MM.1S (cell line): ENCODE data around the gene CCN5.

Experiments
- DNase-seq: peaks from one replicate; pipeline ENCODE4 v3.0.0-alpha.2; 2015
- H2AFZ ChIP-seq: fragments of 300-600 bp; sonication (generic); 2 replicates; pipeline ENCODE4 v1.6.0; 2016; ENCODE audit warnings: antibody characterized with exemption, low read length
- H3F3A ChIP-seq: fragments of 300-600 bp; sonication (generic); 2 replicates; pipeline ENCODE4 v1.6.1; 2016; ENCODE audit warnings: mild to moderate bottlenecking, antibody characterized with exemption, low read length, moderate library complexity, mixed read lengths; ENCODE audit not compliant: insufficient read depth
- H3K27ac ChIP-seq: fragments of 300-600 bp; sonication (generic); 2 replicates; pipeline ENCODE4 v1.5.1; 2016; ENCODE audit warnings: mild to moderate bottlenecking, low read length
- H3K27me3 ChIP-seq: fragments of 300-600 bp; sonication (generic); replicated peaks from 2 replicates; pipeline ENCODE4 v1.6.0; 2016; ENCODE audit warnings: low read length; ENCODE audit not compliant: insufficient read depth
- H3K36me3 ChIP-seq: fragments of 300-600 bp; sonication (generic); replicated peaks from 2 replicates; pipeline ENCODE4 v1.6.1; 2016; ENCODE audit warnings: mild to moderate bottlenecking, low read length, mixed read lengths; ENCODE audit not compliant: insufficient read depth
- H3K4me1 ChIP-seq: fragments of 300-600 bp; sonication (generic); 2 replicates; pipeline ENCODE4 v1.6.1; 2016; ENCODE audit warnings: low read length, mixed read lengths
- H3K4me2 ChIP-seq: fragments of 300-600 bp; sonication (generic); 2 replicates; pipeline ENCODE4 v1.6.0; 2016; ENCODE audit warnings: low read depth, low read length
- H3K4me3 ChIP-seq: fragments of 300-600 bp; sonication (generic); 2 replicates; pipeline ENCODE4 v1.5.1; 2016; ENCODE audit warnings: low read length, mixed read lengths
- H3K79me2 ChIP-seq: fragments of 300-600 bp; sonication (generic); 2 replicates; pipeline ENCODE4 v1.6.1; 2016; ENCODE audit warnings: mixed run types, low read length, mixed read lengths
- H3K9ac ChIP-seq: fragments of 300-600 bp; sonication (generic); 2 replicates; pipeline ENCODE4 v1.6.1; 2016; ENCODE audit warnings: low read length, mixed read lengths
- H3K9me2 ChIP-seq: fragments of 300-600 bp; sonication (generic); replicated peaks from 2 replicates; pipeline ENCODE4 v1.6.1; 2016; ENCODE audit warnings: mild to moderate bottlenecking, low read length, mixed read lengths; ENCODE audit not compliant: insufficient read depth
- H3K9me3 ChIP-seq: fragments of 300-600 bp; sonication (generic); replicated peaks from 2 replicates; pipeline ENCODE4 v1.6.1; 2016; ENCODE audit warnings: mild to moderate bottlenecking, low read length, mixed read lengths; ENCODE audit not compliant: insufficient read depth
- H4K20me1 ChIP-seq: fragments of 300-600 bp; sonication (generic); 2 replicates; pipeline ENCODE4 v1.6.1; 2016; ENCODE audit warnings: mild to moderate bottlenecking, low read length, moderate library complexity, mixed read lengths; ENCODE audit not compliant: insufficient read depth
- CTCF ChIP-seq: fragments of 300-600 bp; sonication (generic); IDR thresholded peaks from 2 replicates; pipeline ENCODE4 v1.5.1; 2016; ENCODE audit warnings: antibody characterized with exemption, low read length, mixed read lengths
- EZH2 ChIP-seq: fragments of 300-600 bp; sonication (generic); optimal IDR thresholded peaks from 2 replicates; pipeline ENCODE3; 2017; ENCODE audit warnings: low read depth, mild to moderate bottlenecking, antibody characterized with exemption, low read length, mixed read lengths
- EZH2phosphoT487 ChIP-seq: fragments of 300-600 bp; sonication (generic); IDR thresholded peaks from 2 replicates; pipeline ENCODE4 v1.6.1; 2018; ENCODE audit warnings: antibody characterized with exemption, low read length

The CCN5 gene

GRCh38 chr20:44694159-44694558 lies 21.0 kb upstream of the CCN5 start:
- no peak overlapping the region for H2AFZ ChIP-seq
- peaks cover 5% of the 10 kb centered on the region; the same call in 1 of the 2 replicates for H3K4me1 ChIP-seq
- no peaks in the 10 kb centered on the region for H3K9me2 ChIP-seq
- H3K9me3 ChIP-seq: no peaks in the 10 kb centered on the region
- no peak for DNase-seq
- no peaks in the 10 kb centered on the region for H3K79me2 ChIP-seq
- no peaks in the 10 kb centered on the region for H3K36me3 ChIP-seq
- H4K20me1 ChIP-seq: no peaks in the 10 kb centered on the region
- TF ChIP-seq EZH2 (no peak), CTCF (no peak), EZH2phosphoT487 (no peak)
- peaks cover 9% of the 10 kb centered on the region for H3F3A ChIP-seq
- no peak overlapping the region for H3K9ac ChIP-seq
- H3K4me2 ChIP-seq: no peak overlapping the region
- peaks cover 93% of the 10 kb centered on the region for H3K27me3 ChIP-seq
- H3K27ac ChIP-seq: no peak overlapping the region
- no peak overlapping the region for H3K4me3 ChIP-seq

DNA sequence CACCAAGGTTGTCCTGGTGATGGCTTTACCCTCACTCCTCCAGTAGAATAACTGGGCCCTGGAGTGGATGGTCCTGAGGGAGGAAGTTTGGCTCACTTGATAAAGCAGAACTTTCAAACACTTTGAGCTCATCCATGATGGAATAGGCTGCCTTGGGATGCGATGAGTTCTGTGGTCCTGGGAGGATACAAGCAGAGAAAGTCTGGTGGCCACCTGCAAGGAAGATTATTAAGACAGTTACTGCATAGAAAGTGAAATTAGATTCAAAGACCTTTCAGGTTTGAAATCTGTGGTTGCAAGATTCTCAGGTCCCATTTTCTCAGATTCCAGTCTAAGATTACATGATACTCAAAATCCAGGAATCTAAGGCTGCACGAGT lies 19.9 kb upstream of the CCN5 start:
- H3K9ac ChIP-seq: no peak overlapping the region
- H3K9me2 ChIP-seq: no peaks in the 10 kb centered on the region
- H3F3A ChIP-seq: peaks cover 9% of the 10 kb centered on the region
- TF ChIP-seq CTCF: no peak
- no peak overlapping the region for H3K4me2 ChIP-seq
- no peaks in the 10 kb centered on the region for H3K79me2 ChIP-seq
- H4K20me1 ChIP-seq: no peaks in the 10 kb centered on the region
- no peak overlapping the region for H2AFZ ChIP-seq
- no peak overlapping the region for H3K4me3 ChIP-seq
- peaks cover 91% of the 10 kb centered on the region for H3K27me3 ChIP-seq
- H3K36me3 ChIP-seq: no peaks in the 10 kb centered on the region
- H3K4me1 ChIP-seq: peaks cover 5% of the 10 kb centered on the region; the same call in 1 of the 2 replicates
- peak; percentile 27 for DNase-seq
- no peaks in the 10 kb centered on the region for H3K9me3 ChIP-seq
- H3K27ac ChIP-seq: no peak overlapping the region

DNA sequence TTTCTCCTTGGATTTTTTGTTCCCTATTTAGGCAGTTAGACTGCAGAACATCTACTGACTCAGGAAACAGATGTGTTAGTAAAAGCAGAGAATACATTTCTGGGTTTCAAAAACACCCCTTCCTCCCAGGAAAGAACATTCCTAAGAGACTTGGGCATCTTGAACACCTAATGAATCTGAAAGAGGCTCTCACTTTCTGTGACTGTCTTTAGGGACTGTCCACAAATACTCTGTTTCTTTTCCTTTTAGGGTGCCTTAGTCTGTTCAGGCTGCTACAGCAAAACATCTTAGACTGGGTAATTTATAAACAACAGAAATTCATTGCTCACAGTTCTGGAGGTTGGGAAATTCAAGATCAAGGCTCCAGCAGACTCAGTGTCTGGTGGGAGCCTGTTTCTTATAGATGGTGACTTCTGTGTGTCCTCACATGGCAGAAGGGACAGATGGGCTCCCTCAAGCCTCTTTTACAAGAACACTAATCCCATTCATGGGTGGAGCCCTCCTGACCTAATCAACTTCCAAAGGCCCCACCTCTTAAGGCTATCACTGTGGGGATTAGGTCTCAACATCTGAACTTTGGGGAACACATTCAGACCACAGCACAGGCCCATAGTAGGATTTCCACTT lies 19.4 kb upstream of the CCN5 start:
- H3K4me1 ChIP-seq: peaks cover 5% of the 10 kb centered on the region; the same call in 1 of the 2 replicates
- H3K27me3 ChIP-seq: peaks cover 94% of the 10 kb centered on the region
- no peaks in the 10 kb centered on the region for H3K9me3 ChIP-seq
- no peaks in the 10 kb centered on the region for H3K36me3 ChIP-seq
- H3K27ac ChIP-seq: no peak overlapping the region
- TF ChIP-seq EZH2phosphoT487 (no peak), CTCF (no peak), EZH2 (no peak)
- DNase-seq: no peak
- no peak overlapping the region for H2AFZ ChIP-seq
- no peaks in the 10 kb centered on the region for H3K79me2 ChIP-seq
- H3K9me2 ChIP-seq: no peaks in the 10 kb centered on the region
- H4K20me1 ChIP-seq: no peaks in the 10 kb centered on the region
- H3K9ac ChIP-seq: no peak overlapping the region
- no peak overlapping the region for H3K4me2 ChIP-seq
- peaks cover 9% of the 10 kb centered on the region for H3F3A ChIP-seq
- no peak overlapping the region for H3K4me3 ChIP-seq
